Prostate gland (tissue), 2 donors: ENCODE measurements around the gene CTNNA1.

Experiments
- CTCF ChIP-seq, 4 experiments: fragments of 200-600 bp in 2 of 4; fragments of 450-650 bp in 2 of 4; sonication (generic) in 2 of 4; IDR thresholded peaks; 1 replicate in 3 of 4; 2 replicates in 1 of 4; pipeline ENCODE4 v1.5.1; 2016 to 2019; ENCODE audit warnings: antibody characterized with exemption in 4 of 4, mild to moderate bottlenecking in 2 of 4, moderate library complexity in 2 of 4
- POLR2A ChIP-seq: fragments of 450-650 bp; IDR thresholded peaks from one replicate; pipeline ENCODE4 v1.6.1; 2016; ENCODE audit warnings: antibody characterized with exemption, mild to moderate bottlenecking
- POLR2AphosphoS5 ChIP-seq: sonication (generic); formaldehyde crosslinking; IDR thresholded peaks from one replicate; pipeline ENCODE4 v1.6.1; 2017; ENCODE audit warnings: antibody characterized with exemption

- TF ChIP-seq POLR2A (no peak), CTCF (IDR thresholded peaks at IDR 0.05) (peak in 1 of 4 experiments; percentile 35), POLR2AphosphoS5 (no peak)
These were observed 779 bp upstream of the CTNNA1 start for GRCh38 chr5:138752341-138752950.
